Measurements from ENCODE around the gene SLC16A10.
"Not testable (repeated sequence)": the region's sequence is repeated elsewhere in the genome, so short reads cannot be mapped to it uniquely, and the experiment has no call there.

The SLC16A10 gene

DNA sequence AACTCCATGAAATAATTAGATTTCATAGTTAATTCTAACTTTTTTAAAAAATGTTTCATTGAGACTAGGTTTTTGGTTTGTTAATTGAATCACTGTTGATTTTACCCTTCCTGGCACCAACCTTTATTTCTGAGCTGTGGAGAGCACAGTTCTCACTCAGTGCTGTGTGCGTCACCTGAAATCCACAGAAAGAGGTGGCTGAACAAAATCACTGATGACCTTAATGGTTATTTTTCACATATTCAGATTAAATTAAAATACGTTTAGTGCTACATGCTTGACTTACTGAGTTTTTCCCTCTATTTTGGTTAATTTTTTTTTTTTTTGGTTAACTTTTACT lies 89.4 kb downstream of the SLC16A10 start:
- TF ChIP-seq, protein P1, sequence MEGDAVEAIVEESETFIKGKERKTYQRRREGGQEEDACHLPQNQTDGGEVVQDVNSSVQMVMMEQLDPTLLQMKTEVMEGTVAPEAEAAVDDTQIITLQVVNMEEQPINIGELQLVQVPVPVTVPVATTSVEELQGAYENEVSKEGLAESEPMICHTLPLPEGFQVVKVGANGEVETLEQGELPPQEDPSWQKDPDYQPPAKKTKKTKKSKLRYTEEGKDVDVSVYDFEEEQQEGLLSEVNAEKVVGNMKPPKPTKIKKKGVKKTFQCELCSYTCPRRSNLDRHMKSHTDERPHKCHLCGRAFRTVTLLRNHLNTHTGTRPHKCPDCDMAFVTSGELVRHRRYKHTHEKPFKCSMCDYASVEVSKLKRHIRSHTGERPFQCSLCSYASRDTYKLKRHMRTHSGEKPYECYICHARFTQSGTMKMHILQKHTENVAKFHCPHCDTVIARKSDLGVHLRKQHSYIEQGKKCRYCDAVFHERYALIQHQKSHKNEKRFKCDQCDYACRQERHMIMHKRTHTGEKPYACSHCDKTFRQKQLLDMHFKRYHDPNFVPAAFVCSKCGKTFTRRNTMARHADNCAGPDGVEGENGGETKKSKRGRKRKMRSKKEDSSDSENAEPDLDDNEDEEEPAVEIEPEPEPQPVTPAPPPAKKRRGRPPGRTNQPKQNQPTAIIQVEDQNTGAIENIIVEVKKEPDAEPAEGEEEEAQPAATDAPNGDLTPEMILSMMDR (IDR thresholded peaks at IDR 0.05; ENCODE audit: low read depth, low read length), result no peak
- H3K4me3 ChIP-seq (ENCODE audit: low read depth, low read length), result no peak overlapping the region

DNA sequence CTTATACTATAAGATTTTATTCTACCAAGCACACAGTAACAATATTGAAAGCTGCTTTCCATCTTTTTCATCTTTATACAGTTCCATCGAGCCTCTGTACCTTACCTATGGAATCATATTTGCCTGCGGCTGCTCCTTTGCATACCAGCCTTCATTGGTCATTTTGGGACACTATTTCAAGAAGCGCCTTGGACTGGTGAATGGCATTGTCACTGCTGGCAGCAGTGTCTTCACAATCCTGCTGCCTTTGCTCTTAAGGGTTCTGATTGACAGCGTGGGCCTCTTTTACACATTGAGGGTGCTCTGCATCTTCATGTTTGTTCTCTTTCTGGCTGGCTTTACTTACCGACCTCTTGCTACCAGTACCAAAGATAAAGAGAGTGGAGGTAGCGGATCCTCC lies 89.8 kb downstream of the SLC16A10 start:
- no peak overlapping the region for H3K4me3 ChIP-seq (ENCODE audit: low read depth, low read length)
- TF ChIP-seq, protein P1 (IDR thresholded peaks at IDR 0.05; ENCODE audit: low read depth, low read length), result no peak

DNA sequence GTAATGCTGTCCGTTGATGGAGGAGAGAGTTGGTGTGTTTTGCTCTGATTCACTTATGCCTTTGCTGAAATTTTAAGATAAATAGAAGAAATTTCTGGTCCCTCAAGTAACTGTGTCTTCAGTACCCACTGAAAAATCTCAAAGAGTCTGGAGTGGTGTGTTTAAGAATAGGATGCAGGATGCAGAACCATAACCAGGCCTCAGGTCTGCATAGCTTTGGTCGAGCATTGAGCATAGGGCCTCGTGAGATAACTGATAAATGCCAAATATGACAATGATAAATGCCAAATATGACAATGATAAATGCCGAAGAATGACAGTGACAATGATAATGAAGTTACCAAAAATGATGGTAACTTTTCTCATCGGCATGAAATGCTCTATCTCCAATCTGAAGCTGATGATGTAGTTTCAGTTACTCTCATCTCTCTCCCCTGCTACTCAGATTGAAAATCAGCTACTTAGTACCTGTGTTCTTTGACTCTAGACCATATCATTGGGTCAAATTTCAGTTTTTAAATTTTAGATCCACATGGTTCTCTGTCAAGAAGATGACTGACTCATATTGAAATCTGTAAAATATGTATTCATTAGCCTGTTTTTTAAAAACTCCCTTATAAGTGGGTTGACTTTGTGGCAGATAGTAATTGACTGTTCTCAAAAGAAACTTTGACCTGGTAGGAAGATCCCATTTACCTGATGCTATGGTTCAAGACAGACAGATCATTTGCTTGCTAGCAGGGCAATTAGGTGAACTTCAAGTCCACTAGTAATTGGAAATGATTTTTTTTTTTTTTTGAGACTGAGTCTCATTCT lies 96.6 kb downstream of the SLC16A10 start:
- no peak overlapping the region for H3K4me3 ChIP-seq (ENCODE audit: low read depth, low read length)
- TF ChIP-seq, protein P1 (IDR thresholded peaks at IDR 0.05; ENCODE audit: low read depth, low read length), result no peak

DNA sequence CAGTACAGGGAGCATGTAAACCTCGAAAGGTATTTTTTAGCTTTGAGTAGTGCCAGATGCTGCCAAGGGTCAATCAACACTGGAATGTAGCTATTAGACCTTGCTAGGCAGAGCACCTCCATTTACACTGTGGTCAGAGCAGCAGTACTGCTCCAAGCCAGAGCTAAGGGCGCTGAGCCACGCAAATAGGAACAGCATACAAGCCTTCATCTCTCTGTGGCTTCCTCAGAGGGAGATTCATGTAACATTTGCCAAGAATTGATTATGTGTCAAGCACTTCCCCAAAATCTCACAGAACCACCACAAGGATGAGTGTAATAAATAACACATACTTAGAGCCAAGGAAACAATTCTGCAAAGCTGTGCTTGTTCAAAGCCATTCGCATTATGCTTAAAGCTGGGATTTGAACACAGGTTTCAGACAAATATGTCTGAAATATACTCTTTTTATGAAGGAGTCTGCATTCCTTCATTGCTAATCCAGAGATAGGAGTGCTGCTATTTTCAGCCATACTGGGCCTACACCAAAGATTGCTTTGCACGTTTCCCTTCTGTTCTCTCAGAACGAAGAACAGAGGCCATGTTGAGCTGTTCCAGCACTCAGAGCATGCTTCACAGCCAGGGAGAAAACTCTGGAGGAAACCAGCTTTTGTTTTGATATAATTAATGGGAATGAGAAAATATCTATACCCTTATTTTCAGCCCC lies 97.7 kb downstream of the SLC16A10 start:
- TF ChIP-seq, protein P1 (IDR thresholded peaks at IDR 0.05; ENCODE audit: low read depth, low read length), result no peak
- no peak overlapping the region for H3K4me3 ChIP-seq (ENCODE audit: low read depth, low read length)

DNA sequence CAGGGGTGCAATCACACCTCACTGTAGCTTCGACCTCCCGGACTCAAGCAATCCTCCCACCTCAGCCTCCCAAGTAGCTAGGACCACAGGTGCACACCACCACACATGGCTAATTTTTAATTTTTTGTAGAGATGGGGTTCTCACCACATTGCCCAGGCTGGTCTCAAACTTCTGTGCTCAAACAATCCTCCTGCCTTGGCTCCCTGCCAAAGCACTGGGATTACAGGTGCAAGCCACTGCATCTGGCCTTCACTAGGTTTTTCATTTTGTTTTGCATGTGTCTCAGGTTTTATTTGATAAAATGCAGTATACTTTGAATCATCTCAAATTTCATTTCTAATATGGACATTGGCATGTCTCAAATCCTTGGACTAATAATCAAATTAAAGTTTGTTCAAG lies 98.7 kb downstream of the SLC16A10 start:
- no peak overlapping the region for H3K4me3 ChIP-seq (ENCODE audit: low read depth, low read length)
- TF ChIP-seq, protein P1 (IDR thresholded peaks at IDR 0.05; ENCODE audit: low read depth, low read length), result no peak

DNA sequence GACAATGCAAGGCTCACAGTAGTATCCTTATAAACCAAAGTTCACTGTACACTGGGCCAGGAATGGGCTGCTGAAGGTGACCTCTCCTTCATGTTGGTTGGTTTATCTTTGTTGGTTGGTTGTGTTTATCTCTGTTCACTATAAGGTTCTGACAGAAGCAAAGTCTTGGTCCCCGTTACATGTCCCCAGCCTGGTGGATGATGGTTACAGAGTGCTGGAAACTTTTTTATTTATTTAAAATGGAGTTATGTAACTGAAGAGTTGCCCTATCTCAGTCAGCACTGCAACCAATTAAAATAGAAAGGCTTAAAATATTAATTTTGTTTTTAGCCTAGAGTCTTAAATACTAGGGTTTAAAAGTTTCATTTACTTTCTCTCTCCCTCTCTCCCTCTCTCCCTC lies 100.6 kb downstream of the SLC16A10 start:
- TF ChIP-seq, protein P1 (IDR thresholded peaks at IDR 0.05; ENCODE audit: low read depth, low read length), result no peak
- H3K4me3 ChIP-seq (ENCODE audit: low read depth, low read length), result no peak overlapping the region

DNA sequence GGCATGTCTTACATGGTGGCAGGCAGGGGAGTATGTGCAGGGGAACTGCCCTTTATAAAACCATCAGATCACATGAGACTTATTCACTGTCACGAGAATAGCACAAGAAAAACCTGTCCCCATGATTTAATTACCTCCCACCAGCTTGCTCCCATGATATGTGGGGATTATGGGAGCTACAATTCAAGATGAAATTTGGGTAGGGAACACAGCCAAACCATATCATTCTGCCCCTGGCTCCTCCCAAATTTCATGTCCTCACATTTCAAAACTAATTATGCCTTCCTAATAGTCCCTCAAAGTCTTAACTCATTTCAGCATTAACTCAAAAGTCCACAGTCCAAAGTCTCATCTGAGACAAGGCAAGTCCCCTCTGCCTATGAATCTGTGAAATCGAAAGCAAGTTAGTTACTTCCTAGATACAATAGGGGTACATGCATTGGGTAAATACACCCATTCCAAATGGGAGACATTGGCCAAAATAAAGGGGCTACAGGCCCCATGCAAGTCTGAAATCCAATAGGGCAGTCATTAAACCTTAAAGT lies 102.4 kb downstream of the SLC16A10 start:
- not testable (repeated sequence) for H3K4me3 ChIP-seq (ENCODE audit: low read depth, low read length)
